ENCODE data around the gene C1orf52. TPM values are rescaled to one million over a fixed set of nuclear protein-coding genes. Genes with fewer than 3 reads are reported as not detected.

The C1orf52 gene
- total RNA-seq, 2 experiments from 2014 or later: 26.8 to 28.3 TPM

GRCh38 chr1:85208488-85208887, 51.0 kb downstream of the C1orf52 start:
- ChIA-PET POLR2A (no interaction called here), CTCF (no interaction called here)

GRCh38 chr1:85203573-85204171, 55.8 kb downstream of the C1orf52 start:
- CTCF ChIA-PET: interaction anchor here (0.7 to 1.5 kb wide), 2 partner anchors 55 to 258 kb away, joined by 3 to 4 read pairs; no protein-coding TSS in a partner anchor
- POLR2A ChIA-PET: interaction anchor here (0.6 kb wide), 1 partner anchor 171 kb away, joined by 3 read pairs; no protein-coding TSS in a partner anchor

- ChIA-PET CTCF (interaction anchor here (0.7 to 1.5 kb wide), 2 partner anchors 55 to 257 kb away, joined by 3 to 4 read pairs; no protein-coding TSS in a partner anchor), POLR2A (interaction anchor here (0.6 kb wide), 1 partner anchor 170 kb away, joined by 3 read pairs; no protein-coding TSS in a partner anchor)
Measured at GRCh38 chr1:85202864-85203255, 56.6 kb downstream of the C1orf52 start.

GRCh38 chr1:85202092-85202863, 57.2 kb downstream of the C1orf52 start:
- ChIA-PET POLR2A (interaction anchor here (1.3 kb wide), 1 partner anchor 57 kb away, joined by 4 read pairs; the partner anchor contains the start of gene C1orf52), CTCF (interaction anchor here (0.9 to 1.5 kb wide), 3 partner anchors 57 to 258 kb away, joined by 3 read pairs; partner anchors contain the start of gene C1orf52)

- ChIA-PET POLR2A (interaction anchor here (0.6 to 1.3 kb wide), 2 partner anchors 58 to 221 kb away, joined by 3 to 4 read pairs; partner anchors contain the start of gene C1orf52), CTCF (interaction anchor here (0.9 to 1.5 kb wide), 3 partner anchors 58 to 257 kb away, joined by 3 to 4 read pairs (median 3); partner anchors contain the start of gene C1orf52)
Measured at GRCh38 chr1:85201340-85202091, 57.9 kb downstream of the C1orf52 start.

GRCh38 chr1:85200463-85201339, 58.8 kb downstream of the C1orf52 start, which contains the start of gene SYDE2:
Gene SYDE2 (minus strand): TSS chr1:85201016. CDS start chr1:85200996, 20 bp downstream.
- CTCF ChIA-PET: interaction anchor here (1.4 to 1.9 kb wide), 3 partner anchors 59 to 256 kb away, joined by 3 to 5 read pairs (median 4); partner anchors contain the start of gene C1orf52
- POLR2A ChIA-PET: interaction anchor here (0.6 kb wide), 2 partner anchors 220 to 1176 kb away, joined by 3 to 9 read pairs; no protein-coding TSS in a partner anchor

Other genes with a start within 250 kb of the C1orf52 start
- gene MCOLN3, start 211.2 kb downstream of the C1orf52 start, total RNA-seq: under 1 TPM; 0.32 to 0.46 TPM
- gene SYDE2, start 58.6 kb downstream of the C1orf52 start, total RNA-seq: 1 to 10 TPM; 3.6 to 4.4 TPM
- 10 to 100 TPM; 26.3 to 27.7 TPM for gene BCL10, start 17.0 kb upstream of the C1orf52 start, total RNA-seq
- gene DDAH1, start 205.5 kb upstream of the C1orf52 start, total RNA-seq: under 1 TPM; 0.04 TPM

Data from activated CD8-positive, alpha-beta memory T cell treated with anti-CD3 and anti-CD28 coated beads for 36 hours (primary cell).